K562 (cell line): ENCODE data around the gene IPO13. TPM values are rescaled to one million over a fixed set of nuclear protein-coding genes. Genes with fewer than 3 reads are reported as not detected.

ENCODE experiments used
- CTBP1 ChIP-seq: fragments of 450-650 bp; IDR thresholded peaks from 2 replicates; pipeline ENCODE4 v1.6.1; 2016; ENCODE audit warnings: borderline replicate concordance
- DIDO1 ChIP-seq: fragments of 450-650 bp; IDR thresholded peaks from 2 replicates; pipeline ENCODE4 v1.6.1; 2016; ENCODE audit warnings: low read depth, missing biosample characterization, missing genetic modification characterization
- HDAC2 ChIP-seq: fragments of 450-650 bp; IDR thresholded peaks from 2 replicates; pipeline ENCODE4 v1.6.1; 2016; ENCODE audit warnings: mild to moderate bottlenecking
- ILK ChIP-seq: fragments of 450-650 bp; IDR thresholded peaks from 2 replicates; pipeline ENCODE4 v1.6.1; 2016; ENCODE audit warnings: missing genetic modification characterization, low read depth, mild to moderate bottlenecking, missing compliant biosample characterization, moderate library complexity, borderline replicate concordance
- NFE2L1 ChIP-seq: fragments of 450-650 bp; IDR thresholded peaks from 2 replicates; pipeline ENCODE4 v1.6.1; 2016; ENCODE audit warnings: missing genetic modification characterization, low read depth, mild to moderate bottlenecking, missing compliant biosample characterization, moderate library complexity, borderline replicate concordance
- NR2F6 ChIP-seq: fragments of 450-650 bp; formaldehyde crosslinking; IDR thresholded peaks from 2 replicates; pipeline ENCODE4 v1.4.0; 2020; ENCODE audit warnings: mild to moderate bottlenecking
- POLR2AphosphoS2 ChIP-seq: IDR thresholded peaks from 2 replicates; pipeline ENCODE4 v1.6.1; 2012; ENCODE audit warnings: low read length, improper control_type of control experiment
- RBBP5 ChIP-seq: fragments of 200-600 bp; sonication (generic); IDR thresholded peaks from 2 replicates; pipeline ENCODE4 v1.6.1; 2012; ENCODE audit warnings: borderline replicate concordance, mild to moderate bottlenecking, low read length, control low read depth, inconsistent platforms; ENCODE audit not compliant: insufficient read depth, poor library complexity, severe bottlenecking
- REST ChIP-seq, 2 experiments: fragments of 450-650 bp; formaldehyde crosslinking in 1 of 2; IDR thresholded peaks; 2 replicates each; pipeline versions ENCODE4 v1.4.0 to v1.6.1; 2014 to 2020; ENCODE audit warnings: mild to moderate bottlenecking in 2 of 2, borderline replicate concordance in 1 of 2, low read depth in 1 of 2
- TBL1XR1 ChIP-seq, 2 experiments: IDR thresholded peaks; 2 replicates each; pipeline ENCODE4 v1.6.1; 2012; ENCODE audit warnings: improper control_type of control experiment in 2 of 2, low read length in 2 of 2, mild to moderate bottlenecking in 1 of 2
- ZNF431 ChIP-seq: sonication (generic); formaldehyde crosslinking; IDR thresholded peaks from 2 replicates; pipeline ENCODE4 v1.8.0; 2022; ENCODE audit warnings: mild to moderate bottlenecking, missing genetic modification reagents
- ZNF592 ChIP-seq: fragments of 450-650 bp; IDR thresholded peaks from 2 replicates; pipeline ENCODE4 v1.6.1; 2017; ENCODE audit warnings: antibody characterized with exemption, mild to moderate bottlenecking
- polyA plus RNA-seq, 8 experiments: library from polyadenylated mRNA; depleted of rRNA in 4 of 8; stranded (reverse) in 5 of 8; unstranded in 3 of 8; fragments of >200 nt; fragmentation: Nextera tagmentation in 2 of 8; fragmentation: Illumina TruSeq in 1 of 8; extraction: Ambion mirVana in 2 of 8; extraction: Trizol in 1 of 8; gene quantifications; 2 replicates each; pipeline versions ENCODE4 v1.2.1 to v1.2.3, GENCODE V29; 2011 to 2014; ENCODE audit warnings: inconsistent platforms in 1 of 8, missing spikeins in 1 of 8
- total RNA-seq, 7 experiments: library from RNA; depleted of rRNA in 6 of 7; stranded (reverse); fragments of >200 nt in 6 of 7; fragmentation: Illumina TruSeq in 2 of 7; extraction: Trizol in 2 of 7; gene quantifications; 2 replicates each; pipeline versions ENCODE4 v1.2.1 to v1.2.3, GENCODE V29; 2011 to 2021; ENCODE audit warnings: low replicate concordance in 1 of 7

IPO13 gene
- total and polyA plus RNA-seq, 9 of the 15 experiments (the other 6 are each of a cell fraction or from before 2014, with no cell fraction given): 7.0 to 30.8 (median 16.2) TPM

GRCh38 chr1:43994794-43995790 lies 48.3 kb downstream of the IPO13 start (continued):
- TF ChIP-seq REST (IDR thresholded peaks at IDR 0.05; ENCODE audit: borderline replicate concordance) (peak; percentile 70), REST (CRISPR knock-in tag; IDR thresholded peaks at IDR 0.05; ENCODE audit: low read depth) (no peak), NR2F6 (CRISPR knock-in tag) (no peak), DIDO1 (tag) (no peak), NFE2L1 (no peak), POLR2AphosphoS2 (peak; percentile 64), RBBP5 (no peak), ZNF592 (no peak), HDAC2 (0 out of 2 replicates have a peak, but pooled peaks have one; percentile 32), CTBP1 (peak; percentile 73; the same call in 1 of the 2 replicates), ZNF431 (CRISPR knock-in tag) (0 out of 2 replicates have a peak, but pooled peaks have one; percentile 22), TBL1XR1 (IDR thresholded peaks at IDR 0.05; ENCODE audit: low read length in 2 of 2) (no peak), ILK (tag) (no peak)
